Fibroblast of pulmonary artery (primary cell): ENCODE results near the gene EHBP1L1.
A peak's percentile ranks its signal among the peaks of the same experiment; 100 is the strongest.

Source experiments
- DNase-seq: peaks from one replicate; pipeline ENCODE4 v3.0.0-alpha.2; 2010; ENCODE audit warnings: low read depth
- H3K4me3 ChIP-seq: replicated peaks from 2 replicates; pipeline ENCODE4 v1.5.1; 2011; ENCODE audit warnings: low read depth, mild to moderate bottlenecking, control low read depth, low read length, moderate library complexity
- TF ChIP-seq, protein P1 (sequence below): IDR thresholded peaks from 2 replicates; pipeline ENCODE4 v1.5.1; 2011; ENCODE audit warnings: mild to moderate bottlenecking, control low read depth, low read length, inconsistent platforms; ENCODE audit errors: missing control alignments

Gene EHBP1L1

GRCh38 chr11:65598258-65598699 lies 22.4 kb downstream of the EHBP1L1 start:
- DNase-seq: no peak
- TF ChIP-seq, protein P1, sequence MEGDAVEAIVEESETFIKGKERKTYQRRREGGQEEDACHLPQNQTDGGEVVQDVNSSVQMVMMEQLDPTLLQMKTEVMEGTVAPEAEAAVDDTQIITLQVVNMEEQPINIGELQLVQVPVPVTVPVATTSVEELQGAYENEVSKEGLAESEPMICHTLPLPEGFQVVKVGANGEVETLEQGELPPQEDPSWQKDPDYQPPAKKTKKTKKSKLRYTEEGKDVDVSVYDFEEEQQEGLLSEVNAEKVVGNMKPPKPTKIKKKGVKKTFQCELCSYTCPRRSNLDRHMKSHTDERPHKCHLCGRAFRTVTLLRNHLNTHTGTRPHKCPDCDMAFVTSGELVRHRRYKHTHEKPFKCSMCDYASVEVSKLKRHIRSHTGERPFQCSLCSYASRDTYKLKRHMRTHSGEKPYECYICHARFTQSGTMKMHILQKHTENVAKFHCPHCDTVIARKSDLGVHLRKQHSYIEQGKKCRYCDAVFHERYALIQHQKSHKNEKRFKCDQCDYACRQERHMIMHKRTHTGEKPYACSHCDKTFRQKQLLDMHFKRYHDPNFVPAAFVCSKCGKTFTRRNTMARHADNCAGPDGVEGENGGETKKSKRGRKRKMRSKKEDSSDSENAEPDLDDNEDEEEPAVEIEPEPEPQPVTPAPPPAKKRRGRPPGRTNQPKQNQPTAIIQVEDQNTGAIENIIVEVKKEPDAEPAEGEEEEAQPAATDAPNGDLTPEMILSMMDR: no peak
- no peak overlapping the region for H3K4me3 ChIP-seq

- no peak overlapping the region for H3K4me3 ChIP-seq
- no peak for DNase-seq
- TF ChIP-seq, protein P1: no peak
Observed at GRCh38 chr11:65599216-65599954, 23.5 kb downstream of the EHBP1L1 start.

GRCh38 chr11:65599955-65600246 lies 24.0 kb downstream of the EHBP1L1 start:
- H3K4me3 ChIP-seq: no peak overlapping the region
- TF ChIP-seq, protein P1: no peak
- no peak for DNase-seq

DNA sequence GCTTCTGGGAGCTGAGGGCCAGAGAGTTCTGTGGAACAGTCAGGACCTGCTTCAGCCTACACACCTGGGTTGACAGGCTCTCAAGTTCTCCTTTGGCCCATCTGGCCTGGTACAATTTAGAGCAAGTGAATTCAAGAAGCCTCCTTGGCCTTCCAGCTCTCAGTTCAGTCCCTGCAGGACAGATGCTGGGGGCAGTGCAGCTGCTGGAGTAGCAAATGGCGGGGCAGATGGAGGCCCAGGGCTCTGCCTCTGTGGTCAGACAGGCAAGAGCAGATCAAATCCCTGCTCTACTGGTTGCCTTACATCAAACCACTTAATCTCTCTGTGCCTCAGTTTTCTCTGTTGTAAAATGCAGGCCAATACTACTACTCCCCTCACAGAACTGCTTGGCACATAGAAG lies 28.4 kb downstream of the EHBP1L1 start:
- no peak for DNase-seq
- no peak overlapping the region for H3K4me3 ChIP-seq
- TF ChIP-seq, protein P1: no peak

DNA sequence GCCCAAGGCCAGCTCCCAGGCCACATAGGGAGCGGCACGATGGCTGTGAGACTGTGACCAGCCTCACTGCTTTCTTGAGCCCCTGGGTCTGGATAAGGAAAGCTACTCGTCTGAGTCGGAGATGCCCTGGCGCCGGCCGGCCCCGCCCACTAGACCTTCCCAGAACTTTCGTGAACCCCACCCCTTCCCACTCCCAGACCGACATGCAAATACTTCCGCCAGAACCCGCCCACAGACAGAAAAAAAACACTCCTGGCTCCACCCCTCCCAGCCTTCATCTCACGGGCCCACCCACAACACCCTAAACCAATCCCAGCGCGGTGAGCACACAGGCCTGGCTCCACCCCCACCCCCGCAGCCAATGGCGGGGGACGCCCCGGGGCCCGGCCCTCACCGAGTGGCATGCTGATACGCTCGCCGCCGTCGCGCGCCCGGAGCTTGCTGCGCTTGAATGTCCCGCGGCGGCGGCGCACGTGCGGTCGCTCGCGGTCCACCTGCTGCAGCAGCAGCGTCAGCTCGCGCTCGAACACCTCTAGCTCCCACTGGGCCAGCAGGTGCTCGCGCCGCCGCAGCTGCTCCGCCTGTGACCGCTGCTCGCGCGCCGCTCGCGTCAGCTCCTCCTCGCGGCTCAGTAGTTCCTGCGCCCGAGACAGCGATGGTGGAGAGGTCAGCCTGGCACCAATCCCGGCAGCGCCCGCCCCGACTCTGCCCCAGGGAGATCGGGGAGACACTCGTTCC lies 31.2 kb downstream of the EHBP1L1 start:
- peak; percentile 96 for DNase-seq
- no peak overlapping the region for H3K4me3 ChIP-seq
- TF ChIP-seq, protein P1: no peak

- TF ChIP-seq, protein P1: no peak
- no peak for DNase-seq
- H3K4me3 ChIP-seq: no peak overlapping the region
Observed at GRCh38 chr11:65607614-65608426, 32.0 kb downstream of the EHBP1L1 start.
